NCI-H774 (cell line): ENCODE data around the gene FAM83E.
"Not testable (repeated sequence)": the region's sequence is repeated elsewhere in the genome, so short reads cannot be mapped to it uniquely, and the experiment has no call there.

Experiments
- DNase-seq: peaks from one replicate; lab custom pipeline; 2025; lab: John Stamatoyannopoulos, UW

The FAM83E gene

DNA sequence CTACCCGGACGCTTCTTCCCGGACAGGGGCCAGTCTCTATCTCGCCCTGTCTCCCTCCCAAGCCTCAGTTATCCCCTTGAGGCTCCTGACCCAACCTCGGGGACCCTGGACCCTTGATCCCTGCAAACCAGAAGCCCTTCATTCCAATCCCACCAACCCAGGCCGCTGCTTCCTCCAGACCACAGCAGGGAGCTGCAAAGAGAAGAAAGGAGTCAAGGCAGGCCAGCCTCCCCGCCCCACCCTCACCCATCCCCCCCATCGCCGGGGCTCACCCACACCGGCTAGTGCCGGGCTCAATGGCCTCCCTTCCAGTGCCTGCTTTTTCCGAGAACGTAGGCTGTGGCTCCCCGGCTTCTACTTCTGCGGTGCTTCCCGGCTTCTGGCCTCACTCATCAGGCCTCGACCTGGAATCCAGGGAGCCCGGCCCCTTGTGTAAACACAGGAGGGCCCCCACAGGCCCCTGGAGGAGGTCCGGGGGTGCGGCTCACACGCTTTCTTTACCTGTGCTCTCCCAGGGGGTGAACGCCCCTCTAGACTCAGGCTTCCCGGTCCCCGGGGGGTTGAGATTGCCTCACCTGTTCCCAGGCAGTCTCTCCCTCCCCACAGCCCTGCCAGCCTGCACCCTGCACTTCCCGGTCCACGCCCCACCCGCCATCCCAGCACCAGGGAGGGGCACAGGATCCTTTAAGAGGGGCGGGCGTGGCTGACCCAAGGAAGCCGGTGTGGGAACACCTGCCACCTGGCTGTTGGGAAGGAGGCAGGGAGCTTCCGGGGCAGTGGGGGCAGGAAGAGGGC is at the start of gene FAM83E:
Gene FAM83E (minus strand): TSS at position 641 of the 795 bp plus-strand sequence. CDS start 1,704 bp downstream, outside the sequence.
- no peak for DNase-seq

GRCh38 chr19:48664476-48664875 is 49.6 kb upstream of the FAM83E start:
- no peak for DNase-seq

DNA sequence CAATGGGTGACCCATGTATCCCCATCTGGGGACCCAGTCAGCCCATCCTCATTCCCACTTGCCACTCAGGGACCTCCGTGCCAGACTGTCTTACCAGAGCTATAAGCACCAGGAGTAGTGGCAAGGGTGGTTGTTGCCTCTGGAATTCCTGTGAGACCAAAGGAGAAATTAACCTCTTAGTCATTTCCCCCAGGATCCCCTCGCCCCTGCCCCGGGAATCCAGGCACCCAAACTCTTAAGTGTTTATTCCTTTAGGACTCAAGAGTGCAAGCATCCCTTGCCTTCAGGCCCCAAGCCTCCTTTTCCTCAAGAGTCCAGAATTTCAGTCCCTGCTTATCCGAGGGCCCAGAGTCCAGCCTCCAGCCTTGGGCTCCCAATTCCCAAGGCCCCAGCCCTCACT is 48.8 kb upstream of the FAM83E start:
- DNase-seq: no peak

DNA sequence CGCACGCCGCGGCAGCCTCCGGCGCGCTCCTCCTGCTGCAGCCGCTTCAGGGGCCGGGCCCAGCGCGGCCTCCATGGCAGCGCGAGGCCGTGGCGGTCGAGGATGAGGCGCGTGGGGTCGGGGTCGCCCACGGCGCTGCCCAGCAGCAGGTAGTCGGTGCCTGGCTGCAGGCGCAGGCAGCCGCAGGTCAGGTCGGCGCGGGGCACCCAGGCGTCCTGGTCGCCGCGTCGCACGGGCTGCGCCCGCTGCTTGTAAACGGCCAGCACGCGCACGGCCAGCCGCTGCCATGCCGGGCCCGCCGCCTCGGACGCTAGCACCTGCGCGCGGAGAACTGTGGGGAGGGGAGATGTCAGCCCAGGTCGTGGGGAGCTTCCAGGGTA is 46.8 kb upstream of the FAM83E start:
- DNase-seq: no peak

GRCh38 chr19:48660852-48661710 is 46.2 kb upstream of the FAM83E start:
- peak; percentile 83 for DNase-seq

DNA sequence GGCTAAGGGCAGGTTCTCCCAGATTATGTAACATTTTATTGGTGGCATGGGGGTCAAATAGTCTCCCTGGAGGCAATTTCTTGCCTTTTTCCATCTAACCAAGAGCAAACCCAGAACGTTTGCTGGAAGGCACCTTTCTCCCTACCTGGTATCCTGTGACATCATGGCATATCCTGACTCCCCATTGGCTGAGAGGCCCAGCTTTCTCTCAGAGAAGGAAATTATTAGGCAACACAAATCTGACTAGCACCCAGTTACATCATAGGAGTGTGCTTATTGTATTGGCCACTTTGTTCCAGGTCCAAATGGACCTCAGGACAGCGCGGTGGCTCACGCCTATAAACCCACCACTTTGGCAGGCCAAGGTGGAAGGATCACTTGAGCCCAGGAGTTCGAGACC is 44.9 kb upstream of the FAM83E start:
- DNase-seq: peak; percentile 31

DNA sequence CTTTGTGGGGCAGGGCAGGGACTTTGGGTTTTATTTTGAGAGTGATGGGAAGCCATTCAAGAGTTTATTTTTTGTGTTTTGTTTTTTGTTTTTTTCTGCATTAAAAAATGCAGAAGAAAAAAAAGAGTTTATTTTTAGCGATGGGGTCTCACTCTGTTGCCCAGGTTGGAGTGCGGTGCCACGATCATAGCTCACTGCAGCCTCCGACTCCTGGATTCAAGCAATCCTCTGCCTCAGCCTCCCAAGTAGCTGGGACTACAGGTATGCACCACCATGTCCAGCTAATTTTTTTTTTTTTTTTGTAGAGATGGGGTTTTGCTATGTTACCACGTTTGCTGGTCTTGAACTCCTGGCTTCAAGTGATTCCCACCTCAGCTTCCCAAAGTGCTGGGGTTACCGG is 43.6 kb upstream of the FAM83E start:
- no peak for DNase-seq

GRCh38 chr19:48657828-48658227 is 43.0 kb upstream of the FAM83E start:
- not testable (repeated sequence) for DNase-seq

GRCh38 chr19:48656840-48657474 is 42.1 kb upstream of the FAM83E start:
- DNase-seq: peak; percentile 19

DNA sequence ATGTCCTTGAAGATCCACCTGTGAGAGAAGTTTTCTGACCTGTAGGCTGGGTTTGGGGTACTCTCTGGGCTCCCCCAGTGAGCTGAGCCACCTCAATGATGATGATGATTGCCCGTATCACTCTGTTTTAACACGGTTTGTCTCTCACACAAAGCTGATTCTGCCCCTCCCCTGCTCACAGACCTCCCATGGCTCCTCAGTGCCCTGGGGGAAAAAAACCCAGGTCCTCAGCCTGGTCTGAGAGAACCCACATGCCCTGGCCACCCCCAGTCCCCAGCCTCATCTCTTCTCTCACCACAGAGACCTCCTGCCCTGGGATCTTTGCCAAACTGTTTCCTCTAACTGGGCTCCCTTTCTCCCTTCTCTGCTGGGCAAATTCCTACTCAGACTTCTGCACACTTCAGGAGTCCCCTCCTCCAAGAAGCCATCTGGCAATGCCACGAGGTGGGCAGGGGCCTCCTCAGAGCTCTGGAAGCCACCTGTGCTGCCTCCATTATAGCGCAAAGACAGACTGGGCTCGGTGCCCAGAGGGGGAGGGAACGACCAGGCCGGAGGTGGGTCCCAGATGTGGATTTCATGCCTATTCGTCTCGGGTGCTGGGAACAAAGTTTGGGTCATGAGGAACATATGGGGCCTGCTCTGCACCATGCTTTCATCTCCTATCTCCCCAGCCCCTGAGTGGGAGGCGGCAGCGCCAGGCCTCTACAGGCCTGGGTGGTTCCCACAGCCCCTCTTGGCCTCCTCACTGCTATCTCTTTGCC is 39.6 kb upstream of the FAM83E start:
- DNase-seq: peak; percentile 13

DNA sequence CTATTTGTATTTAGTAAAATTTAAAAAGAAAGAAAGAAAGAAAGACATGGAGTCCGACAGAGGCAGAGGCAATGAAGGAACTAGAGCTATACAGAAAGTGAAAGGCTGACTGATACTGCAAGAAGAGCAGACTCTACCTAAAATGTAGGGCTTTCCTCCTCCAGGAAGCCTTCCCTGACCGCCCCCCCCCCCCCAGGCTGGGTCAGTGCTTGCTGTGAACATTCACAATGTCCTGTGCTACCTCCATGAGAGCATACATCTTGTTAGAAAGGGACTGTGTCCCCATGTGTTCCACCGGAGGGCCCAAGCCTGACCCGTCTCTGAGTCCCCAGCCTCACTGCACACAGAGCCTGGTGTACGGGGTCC is 36.8 kb upstream of the FAM83E start:
- DNase-seq: no peak

DNA sequence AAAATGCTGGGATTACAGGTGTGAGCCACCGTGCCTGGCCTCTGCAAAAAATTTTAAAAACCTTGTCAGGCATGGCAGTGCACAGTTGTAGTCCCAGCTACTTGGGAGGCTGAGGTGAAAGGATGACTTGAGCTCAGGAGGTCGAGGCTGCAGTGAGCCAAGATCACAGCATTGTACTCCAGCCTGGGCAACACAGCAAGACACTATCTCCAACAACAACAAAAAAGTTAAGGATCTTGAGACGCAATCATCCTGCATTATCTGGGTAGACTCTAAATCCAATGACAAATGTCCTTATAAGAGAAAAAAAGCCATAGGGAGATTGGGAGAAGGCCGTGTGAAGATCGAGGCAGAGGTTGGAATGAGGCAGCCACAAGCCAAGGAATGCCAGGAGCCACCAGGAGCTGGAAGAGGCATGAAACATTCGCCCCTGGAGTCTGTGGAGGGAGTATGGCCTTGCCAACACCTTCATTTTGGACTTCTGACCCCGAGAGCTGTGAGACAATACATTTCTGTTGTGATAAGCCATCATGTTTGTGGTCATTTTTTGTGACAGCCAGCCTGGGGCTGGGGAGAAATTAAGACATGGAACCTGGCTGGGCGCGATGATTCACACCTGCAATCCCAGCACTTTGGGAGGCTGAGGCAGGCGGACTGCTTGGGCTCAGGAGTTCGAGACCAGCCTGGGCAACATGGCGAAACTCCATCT is 36.3 kb upstream of the FAM83E start:
- DNase-seq: no peak

GRCh38 chr19:48648134-48648533 is 33.3 kb upstream of the FAM83E start:
- DNase-seq: no peak

DNA sequence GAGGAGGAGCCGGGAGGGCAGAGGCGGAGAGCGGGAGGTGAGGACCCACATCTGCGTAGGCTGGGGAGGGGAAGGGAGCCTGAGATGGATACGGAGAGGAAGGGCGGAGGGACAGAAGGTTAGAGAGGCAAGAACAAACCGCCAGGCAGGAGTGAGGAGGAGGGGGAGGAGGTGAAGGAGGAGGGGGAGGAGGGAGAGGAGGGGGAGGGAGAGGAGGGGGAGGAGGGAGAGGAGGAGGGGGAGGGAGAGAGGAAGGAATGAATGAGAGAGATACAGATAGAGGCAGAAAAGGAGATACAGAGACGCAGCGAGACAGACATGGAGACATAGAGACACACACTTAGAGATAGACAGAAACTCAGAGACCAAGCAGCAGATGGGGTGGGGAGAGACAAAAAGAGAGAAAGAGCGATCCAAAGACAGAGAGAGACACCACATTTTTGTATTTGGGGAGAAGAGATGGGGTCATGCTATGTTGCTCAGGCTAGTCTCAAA is 31.9 kb upstream of the FAM83E start:
- DNase-seq: no peak

GRCh38 chr19:48646001-48646721 is 31.3 kb upstream of the FAM83E start, which contains the start of gene CA11:
CA11 (minus strand) TSS chr19:48646187; CDS start chr19:48645632, 555 bp downstream.
- peak; percentile 86 for DNase-seq

- DNase-seq: no peak
These were observed 30.7 kb upstream of the FAM83E start for GRCh38 chr19:48645620-48646000.

- DNase-seq: peak; percentile 54
These were observed 30.2 kb upstream of the FAM83E start for GRCh38 chr19:48644839-48645619.

- no peak for DNase-seq
These were observed 29.5 kb upstream of the FAM83E start for GRCh38 chr19:48644355-48644754.

- DNase-seq: no peak
These were observed 28.0 kb upstream of the FAM83E start for GRCh38 chr19:48642862-48643261.

GRCh38 chr19:48641850-48642249 is 27.0 kb upstream of the FAM83E start:
- DNase-seq: no peak
